Adrenal gland (tissue), 5 donors: ENCODE data around the gene PTGFR.

ENCODE experiments used
- CTCF ChIP-seq, 6 experiments: fragments of 450-650 bp in 4 of 6; fragments of 200-600 bp in 2 of 6; sonication (generic) in 1 of 6; IDR thresholded peaks; 1 replicate in 5 of 6; 2 replicates in 1 of 6; pipeline versions ENCODE4 v1.5.1 to v1.8.0; 2016 to 2021; ENCODE audit warnings: antibody characterized with exemption in 6 of 6, mild to moderate bottlenecking in 2 of 6, moderate library complexity in 1 of 6
- POLR2A ChIP-seq, 2 donors: fragments of 450-650 bp; IDR thresholded peaks; one replicate each; pipeline ENCODE4 v1.6.1; 2017; ENCODE audit warnings: antibody characterized with exemption in 2 of 2, mild to moderate bottlenecking in 2 of 2, moderate library complexity in 1 of 2
- donor health status: DM: no; HTN: no; CAD: no.

GRCh38 chr1:78526496-78526895 is 35.7 kb downstream of the PTGFR start:
- TF ChIP-seq CTCF (IDR thresholded peaks at IDR 0.05): no peak
- no peak for TF ChIP-seq POLR2A (IDR thresholded peaks at IDR 0.05)
